GM18507 (cell line): ENCODE data around the gene MTHFS.
"Not testable (repeated sequence)": the region's sequence is repeated elsewhere in the genome, so short reads cannot be mapped to it uniquely, and the experiment has no call there.

Source experiments
- DNase-seq: peaks from one replicate; pipeline ENCODE4 v3.0.0; 2011; ENCODE audit warnings: low read depth; ENCODE audit not compliant: insufficient read length; ENCODE audit errors: extremely low spot score
- FAIRE-seq: peaks from 2 replicates; lab custom pipeline; 2011; peaks lifted over from hg19 to GRCh38; lab: Jason Lieb, UNC

Gene MTHFS

GRCh38 chr15:79896634-79897379 is at the start of gene MTHFS:
Gene MTHFS (minus strand): TSS chr15:79897014. CDS start chr15:79896988, 26 bp downstream.
- peak; percentile 44 for DNase-seq
- no peak for FAIRE-seq

- FAIRE-seq, result no peak
- no peak for DNase-seq
These were observed 47.8 kb upstream of the MTHFS start for GRCh38 chr15:79944622-79945021.

- peak; percentile 90 for FAIRE-seq
- DNase-seq, result peak; percentile 50
These were observed 47.0 kb upstream of the MTHFS start for GRCh38 chr15:79943820-79944219.

GRCh38 chr15:79942741-79943481 is 46.1 kb upstream of the MTHFS start:
- no peak for DNase-seq
- FAIRE-seq, result peak; percentile 64

- FAIRE-seq, result no peak
- no peak for DNase-seq
These were observed 42.6 kb upstream of the MTHFS start for GRCh38 chr15:79939399-79939798.

- DNase-seq (no peak), FAIRE-seq (no peak)
These were observed 41.3 kb upstream of the MTHFS start for GRCh38 chr15:79938143-79938542.

GRCh38 chr15:79935556-79936201 is 38.9 kb upstream of the MTHFS start:
- not testable (repeated sequence) for FAIRE-seq, DNase-seq

- no peak for FAIRE-seq
- no peak for DNase-seq
These were observed 36.4 kb upstream of the MTHFS start for GRCh38 chr15:79933231-79933630.

GRCh38 chr15:79932447-79932846 is 35.6 kb upstream of the MTHFS start:
- FAIRE-seq (no peak), DNase-seq (no peak)

- no peak for DNase-seq
- no peak for FAIRE-seq
These were observed 33.7 kb upstream of the MTHFS start for GRCh38 chr15:79930516-79930915.

- DNase-seq (no peak), FAIRE-seq (no peak)
These were observed 32.6 kb upstream of the MTHFS start for GRCh38 chr15:79929412-79929811.

GRCh38 chr15:79926116-79926515 is 29.3 kb upstream of the MTHFS start:
- not testable (repeated sequence) for DNase-seq, FAIRE-seq

GRCh38 chr15:79924379-79924778 is 27.6 kb upstream of the MTHFS start:
- DNase-seq (no peak), FAIRE-seq (no peak)

- peak; percentile 98 for DNase-seq
- FAIRE-seq, result peak; percentile 98
These were observed 26.8 kb upstream of the MTHFS start for GRCh38 chr15:79923515-79924169.

- peak; percentile 36 for DNase-seq
- FAIRE-seq, result peak; percentile 49
These were observed 26.3 kb upstream of the MTHFS start for GRCh38 chr15:79923079-79923514.

- no peak for FAIRE-seq
- no peak for DNase-seq
These were observed 25.8 kb upstream of the MTHFS start for GRCh38 chr15:79922512-79923078.

- no peak for FAIRE-seq
- no peak for DNase-seq
These were observed 23.1 kb upstream of the MTHFS start for GRCh38 chr15:79919749-79920511.

GRCh38 chr15:79919090-79919748 is 22.4 kb upstream of the MTHFS start:
- no peak for DNase-seq
- FAIRE-seq, result no peak
